Peyer's patch (tissue), 4 donors: ENCODE results near the gene RAD51B.

ENCODE experiments used
- POLR2A ChIP-seq, 2 donors: fragments of 450-650 bp; IDR thresholded peaks; one replicate each; pipeline ENCODE4 v1.5.1; 2017; ENCODE audit warnings: antibody characterized with exemption in 2 of 2, mild to moderate bottlenecking in 2 of 2, moderate library complexity in 2 of 2
- TF ChIP-seq, protein P1 (sequence below), 6 experiments: fragments of 450-650 bp in 4 of 6; fragments of 200-600 bp in 2 of 6; sonication (generic) in 1 of 6; IDR thresholded peaks; one replicate each; pipeline ENCODE4 v1.5.1; 2017 to 2019; ENCODE audit warnings: antibody characterized with exemption in 6 of 6, mild to moderate bottlenecking in 3 of 6, moderate library complexity in 1 of 6

DNA sequence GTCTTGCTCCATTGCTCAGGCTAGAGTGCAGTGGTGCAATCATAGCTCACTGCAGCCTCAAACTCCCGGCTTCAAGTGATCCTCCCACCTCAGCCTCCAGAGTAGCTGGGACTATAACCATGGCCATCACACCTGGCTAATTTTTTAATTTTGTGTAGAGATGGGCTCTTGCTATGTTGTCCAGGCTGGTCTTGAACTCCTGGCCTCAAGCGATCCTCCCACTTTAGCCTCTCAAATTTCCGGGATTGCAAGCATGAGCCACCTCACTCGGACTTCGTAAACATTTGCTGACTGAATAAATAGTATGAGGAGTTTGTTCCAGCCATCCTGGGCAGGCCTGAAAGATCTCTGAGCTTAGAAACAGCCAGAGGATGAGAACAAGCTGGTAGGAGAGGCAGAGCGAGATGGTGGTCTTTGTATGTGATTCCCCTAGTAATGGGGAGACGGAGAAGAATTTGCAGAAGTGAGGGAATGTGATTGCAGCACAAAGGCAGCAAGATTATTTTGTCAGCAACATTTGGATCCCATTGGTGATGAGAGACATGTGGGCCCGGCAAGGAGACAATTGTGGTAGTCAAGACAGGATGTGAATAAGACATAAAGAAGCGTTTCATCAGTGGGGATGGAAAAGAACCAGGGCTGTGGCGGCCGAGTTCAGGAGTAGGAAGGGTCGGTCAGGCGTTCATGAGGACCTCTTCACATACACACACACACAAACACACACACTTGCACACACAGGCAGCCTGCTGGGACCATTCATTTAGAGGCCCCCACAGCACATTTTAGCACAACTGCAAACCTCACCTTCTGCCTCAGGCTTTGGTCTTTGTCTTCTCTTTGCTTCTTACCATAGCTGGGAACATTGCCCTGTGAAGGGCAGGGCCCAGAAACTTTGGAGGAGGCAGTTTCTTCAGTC, 817.8 kb downstream of the RAD51B start:
- TF ChIP-seq, protein P1, sequence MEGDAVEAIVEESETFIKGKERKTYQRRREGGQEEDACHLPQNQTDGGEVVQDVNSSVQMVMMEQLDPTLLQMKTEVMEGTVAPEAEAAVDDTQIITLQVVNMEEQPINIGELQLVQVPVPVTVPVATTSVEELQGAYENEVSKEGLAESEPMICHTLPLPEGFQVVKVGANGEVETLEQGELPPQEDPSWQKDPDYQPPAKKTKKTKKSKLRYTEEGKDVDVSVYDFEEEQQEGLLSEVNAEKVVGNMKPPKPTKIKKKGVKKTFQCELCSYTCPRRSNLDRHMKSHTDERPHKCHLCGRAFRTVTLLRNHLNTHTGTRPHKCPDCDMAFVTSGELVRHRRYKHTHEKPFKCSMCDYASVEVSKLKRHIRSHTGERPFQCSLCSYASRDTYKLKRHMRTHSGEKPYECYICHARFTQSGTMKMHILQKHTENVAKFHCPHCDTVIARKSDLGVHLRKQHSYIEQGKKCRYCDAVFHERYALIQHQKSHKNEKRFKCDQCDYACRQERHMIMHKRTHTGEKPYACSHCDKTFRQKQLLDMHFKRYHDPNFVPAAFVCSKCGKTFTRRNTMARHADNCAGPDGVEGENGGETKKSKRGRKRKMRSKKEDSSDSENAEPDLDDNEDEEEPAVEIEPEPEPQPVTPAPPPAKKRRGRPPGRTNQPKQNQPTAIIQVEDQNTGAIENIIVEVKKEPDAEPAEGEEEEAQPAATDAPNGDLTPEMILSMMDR (IDR thresholded peaks at IDR 0.05), result no peak
- no peak for TF ChIP-seq POLR2A (IDR thresholded peaks at IDR 0.05)
